GM13977 (cell line): ENCODE measurements around the gene SLC7A6.

Experiments used
- DNase-seq: peaks from one replicate; pipeline ENCODE4 v3.0.0; 2012; ENCODE audit warnings: low spot score
- CTCF ChIP-seq: IDR thresholded peaks from 2 replicates; pipeline ENCODE4 v1.5.1; 2012; ENCODE audit warnings: mild to moderate bottlenecking, control low read depth; ENCODE audit not compliant: insufficient read depth; ENCODE audit errors: extremely low read depth, missing control alignments
- in situ Hi-C: fragments of 300-500 bp; cut with MboI; formaldehyde crosslinking; loops from one replicate; pipeline ENCODE4 v1.12.0; 2022; ENCODE audit warnings: low sequenced_read_pairs, low pct_unique_long_range_greater_than_20kb, mixed read lengths, inconsistent platforms; ENCODE audit not compliant: unreplicated experiment

The SLC7A6 gene

DNA sequence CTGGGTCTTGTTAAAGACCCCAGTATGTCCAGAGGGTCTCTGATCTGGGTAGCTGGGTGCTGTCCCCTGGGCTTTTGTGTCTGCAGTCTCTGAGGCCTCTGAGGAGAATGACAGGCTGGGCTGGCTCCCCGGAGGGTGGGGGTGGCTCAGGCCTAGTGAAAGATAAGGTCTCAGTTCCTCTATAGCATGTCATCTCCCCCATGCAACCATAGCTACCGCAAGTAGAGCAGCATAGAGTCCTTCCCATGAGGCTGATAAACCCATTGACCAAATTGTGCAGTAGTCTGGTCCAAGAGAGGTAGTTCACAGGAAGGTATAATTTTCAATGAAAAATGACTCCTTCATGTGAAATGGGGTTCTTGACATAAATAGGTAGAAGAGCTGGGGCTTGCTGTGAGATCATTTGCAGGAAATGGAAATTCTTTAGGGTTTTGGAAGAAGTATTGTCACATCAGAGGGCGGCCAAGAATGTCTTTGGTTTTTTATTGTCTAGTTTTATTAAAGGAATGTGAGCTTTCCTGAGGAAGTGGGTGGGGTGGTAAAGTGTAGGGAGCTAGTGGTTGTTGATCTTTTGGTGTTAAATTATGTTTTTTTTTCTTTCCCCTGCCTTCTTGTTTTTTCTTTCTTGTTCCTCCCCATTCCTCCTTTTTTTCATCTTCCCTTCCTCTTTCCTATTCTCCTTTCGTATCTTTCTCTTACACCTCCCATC, 25.4 kb downstream of the SLC7A6 start:
- peak; percentile 83 for DNase-seq
- in situ Hi-C loops, result no loop called here
- no peak for TF ChIP-seq CTCF

DNA sequence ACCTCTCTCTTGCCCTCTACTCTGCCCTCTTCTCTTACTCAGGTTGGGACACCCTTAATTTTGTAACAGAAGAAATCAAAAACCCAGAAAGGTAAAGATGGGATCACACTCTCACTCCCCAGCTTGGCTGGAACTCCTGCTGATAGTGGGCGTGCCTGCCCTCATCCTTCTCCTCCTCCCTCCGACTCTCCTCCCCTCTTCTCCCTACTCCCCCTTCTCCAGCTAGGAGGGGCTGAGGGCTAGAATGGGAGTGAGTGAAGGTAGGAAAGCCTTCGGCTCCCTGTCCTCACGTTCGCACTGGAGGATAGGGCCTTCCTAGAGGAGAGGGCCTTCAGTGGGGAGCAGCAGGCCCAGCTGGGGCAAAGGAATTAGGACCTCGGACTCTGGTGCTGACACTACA, 26.1 kb downstream of the SLC7A6 start:
- DNase-seq, result no peak
- in situ Hi-C loops, result no loop called here
- no peak for TF ChIP-seq CTCF

DNA sequence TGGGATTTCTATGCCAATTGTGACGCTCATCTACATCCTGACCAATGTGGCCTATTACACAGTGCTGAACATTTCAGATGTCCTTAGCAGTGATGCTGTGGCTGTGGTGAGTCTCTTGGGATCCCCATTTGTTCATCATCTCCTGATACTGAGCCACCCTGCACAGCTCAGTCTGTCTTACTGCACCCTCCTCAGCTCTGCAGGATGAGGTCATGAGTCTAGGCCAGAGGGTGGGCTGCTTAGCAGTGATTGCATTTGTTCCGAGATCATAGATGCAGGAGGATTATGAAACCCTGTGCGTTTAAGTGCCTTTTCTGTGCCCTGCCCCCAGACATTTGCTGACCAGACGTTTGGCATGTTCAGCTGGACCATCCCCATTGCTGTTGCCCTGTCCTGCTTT, 26.9 kb downstream of the SLC7A6 start:
- no peak for TF ChIP-seq CTCF
- DNase-seq, result no peak
- in situ Hi-C loops, result no loop called here

DNA sequence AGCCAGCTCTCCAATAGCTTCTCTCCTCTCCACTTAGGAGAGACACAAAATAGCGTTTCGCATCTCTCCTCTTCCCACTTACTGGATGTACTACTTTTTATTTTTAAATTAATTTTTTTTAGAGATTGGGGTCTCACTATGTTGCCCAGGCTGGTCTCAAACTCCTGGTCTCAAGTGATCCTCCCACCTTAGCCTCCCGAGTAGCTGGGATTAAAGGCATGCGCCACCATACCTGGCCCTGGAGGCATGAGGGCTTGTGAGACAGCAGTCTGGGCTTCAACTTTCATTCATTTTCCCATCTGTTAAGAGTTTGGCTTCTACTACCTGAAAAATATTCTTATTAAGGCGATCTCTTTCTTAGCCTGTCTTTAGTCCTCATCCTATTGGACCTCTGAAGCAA, 28.1 kb downstream of the SLC7A6 start:
- no peak for TF ChIP-seq CTCF
- DNase-seq, result no peak
- in situ Hi-C loops, result no loop called here

DNA sequence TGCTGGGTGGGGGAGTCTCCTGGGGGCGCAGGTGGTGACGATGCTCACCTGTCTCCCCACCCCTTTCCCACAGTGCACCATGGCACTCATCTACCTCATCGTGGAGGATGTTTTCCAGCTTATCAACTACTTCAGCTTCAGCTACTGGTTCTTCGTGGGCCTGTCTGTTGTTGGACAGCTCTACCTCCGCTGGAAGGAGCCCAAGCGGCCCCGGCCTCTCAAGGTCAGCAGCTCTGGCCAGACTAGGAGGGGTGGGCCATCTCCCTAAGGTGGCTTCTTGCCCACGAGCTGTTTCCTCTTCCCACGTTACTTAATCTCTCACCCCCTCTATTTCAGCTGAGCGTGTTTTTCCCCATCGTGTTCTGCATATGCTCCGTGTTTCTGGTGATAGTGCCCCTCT, 32.0 kb downstream of the SLC7A6 start:
- no peak for TF ChIP-seq CTCF
- DNase-seq, result no peak
- in situ Hi-C loops, result no loop called here

GRCh38 chr16:68296693-68297092, 32.4 kb downstream of the SLC7A6 start:
- in situ Hi-C loops, result no loop called here
- no peak for DNase-seq
- no peak for TF ChIP-seq CTCF

- TF ChIP-seq CTCF, result no peak
- DNase-seq, result no peak
- in situ Hi-C loops, result no loop called here
Measured at GRCh38 chr16:68297908-68298307, 33.6 kb downstream of the SLC7A6 start.
